Measurements from ENCODE around the gene VIPR1.
"Not testable (repeated sequence)": the region's sequence is repeated elsewhere in the genome, so short reads cannot be mapped to it uniquely, and the experiment has no call there.

VIPR1 gene

DNA sequence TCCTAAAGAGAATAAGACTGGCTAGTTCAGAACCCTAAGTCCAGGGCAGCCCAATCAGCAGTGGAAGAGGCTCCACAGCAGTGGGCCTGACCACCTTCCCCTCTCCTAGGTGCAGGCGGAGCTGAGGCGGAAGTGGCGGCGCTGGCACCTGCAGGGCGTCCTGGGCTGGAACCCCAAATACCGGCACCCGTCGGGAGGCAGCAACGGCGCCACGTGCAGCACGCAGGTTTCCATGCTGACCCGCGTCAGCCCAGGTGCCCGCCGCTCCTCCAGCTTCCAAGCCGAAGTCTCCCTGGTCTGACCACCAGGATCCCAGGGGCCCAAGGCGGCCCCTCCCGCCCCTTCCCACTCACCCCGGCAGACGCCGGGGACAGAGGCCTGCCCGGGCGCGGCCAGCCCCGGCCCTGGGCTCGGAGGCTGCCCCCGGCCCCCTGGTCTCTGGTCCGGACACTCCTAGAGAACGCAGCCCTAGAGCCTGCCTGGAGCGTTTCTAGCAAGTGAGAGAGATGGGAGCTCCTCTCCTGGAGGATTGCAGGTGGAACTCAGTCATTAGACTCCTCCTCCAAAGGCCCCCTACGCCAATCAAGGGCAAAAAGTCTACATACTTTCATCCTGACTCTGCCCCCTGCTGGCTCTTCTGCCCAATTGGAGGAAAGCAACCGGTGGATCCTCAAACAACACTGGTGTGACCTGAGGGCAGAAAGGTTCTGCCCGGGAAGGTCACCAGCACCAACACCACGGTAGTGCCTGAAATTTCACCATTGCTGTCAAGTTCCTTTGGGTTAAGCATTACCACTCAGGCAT lies 33.7 kb downstream of the VIPR1 start:
- no peak for DNase-seq (ENCODE audit: low read depth)

DNA sequence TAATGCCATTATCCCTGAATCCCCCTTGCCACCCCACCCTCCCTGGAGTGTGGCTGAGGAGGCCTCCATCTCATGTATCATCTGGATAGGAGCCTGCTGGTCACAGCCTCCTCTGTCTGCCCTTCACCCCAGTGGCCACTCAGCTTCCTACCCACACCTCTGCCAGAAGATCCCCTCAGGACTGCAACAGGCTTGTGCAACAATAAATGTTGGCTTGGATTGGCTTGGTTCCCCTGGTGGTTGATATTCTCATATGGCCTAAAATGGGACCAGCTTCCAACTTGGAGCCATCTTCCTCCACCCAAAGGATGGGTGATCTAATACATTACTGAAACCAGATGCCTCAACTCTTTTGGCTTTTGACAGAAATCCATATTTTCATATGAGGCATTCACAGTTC lies 34.9 kb downstream of the VIPR1 start:
- DNase-seq (ENCODE audit: low read depth), result no peak

DNA sequence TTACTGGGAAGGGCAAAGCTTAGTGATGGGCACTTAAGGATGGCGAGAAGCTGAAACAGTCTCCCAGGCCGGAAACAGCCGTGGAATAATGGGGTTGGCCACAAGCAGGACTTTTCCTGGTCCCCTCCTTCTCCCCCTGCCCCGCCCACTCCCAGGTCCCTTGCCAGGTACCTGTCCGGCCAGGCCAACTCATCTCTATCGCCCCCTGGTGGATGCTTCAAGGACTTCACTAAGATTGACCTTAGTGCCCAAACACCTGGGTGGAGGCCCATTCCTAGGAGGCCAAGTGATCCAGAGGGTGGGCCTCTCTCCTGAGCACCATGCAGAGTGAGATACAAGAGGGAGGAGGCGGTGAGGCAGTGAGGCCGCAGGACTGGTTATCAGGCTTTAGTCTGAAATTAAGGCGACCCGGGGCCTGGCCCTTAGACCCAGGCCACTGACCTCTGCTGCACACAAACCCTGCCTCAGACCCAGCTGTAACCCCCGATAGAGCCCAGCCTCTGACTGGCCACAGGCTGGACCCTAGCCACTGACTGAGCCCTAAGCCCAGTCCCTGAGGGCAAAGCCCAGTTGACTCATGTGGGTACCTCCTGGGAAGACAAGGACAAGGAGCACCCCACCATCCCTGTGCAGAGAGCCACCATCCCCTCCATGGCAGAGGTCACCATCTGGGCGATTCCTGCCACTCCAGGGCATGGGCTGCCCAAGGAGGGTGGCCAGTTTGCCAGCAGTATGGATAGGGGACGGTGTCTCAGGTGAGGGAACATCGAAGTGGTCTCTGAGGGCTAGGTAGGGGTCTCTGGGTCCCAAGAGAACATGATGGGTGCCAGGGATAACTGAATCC lies 37.6 kb downstream of the VIPR1 start:
- DNase-seq (ENCODE audit: low read depth), result peak; percentile 37

DNA sequence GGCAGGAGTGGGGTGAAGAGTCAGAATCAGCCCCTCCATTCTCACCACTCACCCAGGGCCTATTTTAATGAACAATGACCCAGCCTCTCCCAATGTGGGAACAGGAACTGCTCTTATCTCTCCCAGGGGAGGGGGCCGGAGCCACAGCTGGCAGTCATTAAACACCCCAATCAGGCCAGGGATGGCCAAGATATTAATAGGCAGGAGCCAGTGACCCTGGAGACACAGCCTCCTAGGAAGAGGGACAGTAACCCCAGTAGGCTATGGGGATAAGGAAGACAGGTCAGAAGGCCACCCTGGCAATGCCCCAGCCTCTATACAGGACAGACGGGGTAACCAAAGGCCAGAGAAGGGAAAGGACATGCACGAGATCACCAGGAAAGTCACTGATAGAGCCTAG lies 38.6 kb downstream of the VIPR1 start:
- DNase-seq (ENCODE audit: low read depth), result no peak

DNA sequence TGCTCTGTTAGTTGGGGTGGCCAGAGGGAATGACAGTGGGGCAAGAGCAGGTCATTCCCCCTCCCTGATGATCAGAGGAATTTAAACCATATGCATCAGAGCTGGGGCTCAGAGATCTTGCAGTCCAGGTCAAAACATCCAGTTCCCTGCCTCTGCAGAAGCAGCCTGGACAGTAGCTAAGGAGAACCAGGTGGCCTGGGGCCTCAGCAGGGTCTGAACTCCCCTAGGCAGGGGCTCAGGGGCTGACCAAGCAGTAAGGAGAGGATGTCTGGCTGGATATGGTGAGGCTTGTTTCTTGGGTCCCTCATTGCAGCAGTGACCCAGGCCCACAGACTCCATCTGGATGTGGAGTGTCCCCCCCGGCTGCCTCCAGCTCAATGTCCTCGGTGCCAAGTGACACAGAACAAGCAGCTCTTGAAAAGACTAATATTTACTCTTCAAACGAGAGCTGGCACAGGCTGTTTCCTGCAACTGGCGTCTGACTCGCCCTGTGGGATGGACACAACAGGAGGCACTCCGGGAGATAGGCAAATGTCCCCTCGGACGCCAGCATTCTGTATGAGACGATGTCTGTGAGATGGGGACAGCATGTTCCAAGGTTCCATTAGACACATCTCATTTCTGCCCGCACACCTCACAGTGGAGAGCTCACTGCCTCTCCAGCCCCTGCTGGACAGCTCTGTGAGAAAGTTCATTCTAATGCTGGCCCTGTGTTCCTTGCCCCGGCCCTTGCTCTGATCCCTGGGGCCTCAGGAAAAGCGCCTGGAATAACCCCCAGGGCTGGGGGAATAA lies 42.2 kb downstream of the VIPR1 start:
- no peak for DNase-seq (ENCODE audit: low read depth)

DNA sequence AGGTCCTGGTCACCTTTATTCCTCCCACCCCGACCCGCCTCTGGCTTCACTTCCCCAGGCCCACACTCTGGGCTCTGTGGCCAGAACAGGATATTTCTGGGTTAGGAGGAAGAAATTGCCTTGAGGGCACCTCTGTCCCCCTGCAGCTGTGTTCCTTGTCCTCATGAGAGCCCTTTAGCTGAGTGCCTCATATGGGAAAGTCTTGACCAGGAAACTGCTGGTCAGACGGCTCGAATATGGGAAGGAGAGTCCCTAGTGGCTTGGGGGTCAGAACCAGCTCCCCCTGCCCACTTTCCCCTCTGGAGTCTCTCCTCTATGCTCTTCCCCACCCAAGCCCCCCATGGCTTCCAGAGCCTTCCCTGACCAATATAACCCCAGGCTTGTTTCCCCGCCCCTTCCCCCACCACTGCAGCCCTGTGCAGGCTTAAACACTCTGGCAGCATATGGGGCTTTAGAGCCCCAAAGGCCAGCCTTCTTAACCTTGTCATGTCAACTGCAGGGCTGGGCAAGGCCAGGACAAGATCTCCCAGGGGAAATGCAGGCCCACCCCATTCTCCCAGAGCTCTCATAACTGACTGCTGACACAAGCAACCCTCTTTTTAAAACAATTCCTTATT lies 42.9 kb downstream of the VIPR1 start:
- no peak for DNase-seq (ENCODE audit: low read depth)

DNA sequence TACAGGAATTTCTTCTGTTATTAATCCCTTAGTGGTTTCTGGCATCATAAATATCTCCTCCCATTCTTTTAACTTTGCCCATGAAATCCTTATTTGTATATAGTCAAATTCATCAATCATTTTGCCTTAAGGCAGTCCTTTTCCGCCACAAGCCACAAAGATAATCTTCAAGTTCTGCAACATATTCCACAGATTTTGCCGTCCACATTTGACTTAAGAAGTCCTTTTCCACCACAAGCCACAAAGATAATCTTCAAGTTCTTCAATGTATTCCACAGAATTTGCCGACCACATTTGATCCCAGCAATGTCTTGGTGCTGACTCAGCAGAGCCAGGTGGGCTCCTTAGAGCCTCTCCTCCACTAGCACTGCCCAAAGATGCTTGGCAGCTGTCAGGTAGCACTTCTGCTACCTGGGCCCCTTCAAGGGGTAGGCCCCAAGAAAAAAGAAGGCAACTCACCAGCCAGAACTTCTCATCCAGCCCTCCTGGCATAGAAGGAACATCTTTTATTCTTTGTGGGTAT lies 44.3 kb downstream of the VIPR1 start:
- DNase-seq (ENCODE audit: low read depth), result no peak

DNA sequence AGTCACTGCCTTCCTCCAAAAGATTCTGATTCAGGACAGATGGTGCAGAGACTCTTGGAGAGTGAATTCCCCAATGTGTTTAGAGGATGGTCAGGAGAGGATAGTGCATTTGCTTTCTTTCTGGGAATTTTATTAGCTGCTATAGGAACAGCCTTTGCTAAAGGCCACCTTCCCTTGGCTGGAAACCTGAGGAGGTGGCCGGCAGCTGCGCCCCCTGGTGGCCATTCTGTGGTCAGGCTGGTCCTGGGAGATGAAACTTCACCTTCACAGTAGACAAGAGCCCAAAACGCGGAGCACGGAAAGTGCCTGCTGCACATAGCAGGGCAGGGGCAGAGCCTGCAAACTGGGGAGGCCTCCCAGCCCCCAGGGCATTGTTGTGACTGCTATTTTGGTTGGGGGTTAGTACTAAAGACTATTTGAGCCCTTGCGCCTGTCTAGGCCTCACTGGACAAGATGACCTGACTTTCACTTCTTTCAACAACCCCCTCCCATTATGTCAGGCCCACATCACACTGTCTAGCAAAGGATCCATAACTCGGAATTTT lies 45.0 kb downstream of the VIPR1 start:
- DNase-seq (ENCODE audit: low read depth), result peak; percentile 42

DNA sequence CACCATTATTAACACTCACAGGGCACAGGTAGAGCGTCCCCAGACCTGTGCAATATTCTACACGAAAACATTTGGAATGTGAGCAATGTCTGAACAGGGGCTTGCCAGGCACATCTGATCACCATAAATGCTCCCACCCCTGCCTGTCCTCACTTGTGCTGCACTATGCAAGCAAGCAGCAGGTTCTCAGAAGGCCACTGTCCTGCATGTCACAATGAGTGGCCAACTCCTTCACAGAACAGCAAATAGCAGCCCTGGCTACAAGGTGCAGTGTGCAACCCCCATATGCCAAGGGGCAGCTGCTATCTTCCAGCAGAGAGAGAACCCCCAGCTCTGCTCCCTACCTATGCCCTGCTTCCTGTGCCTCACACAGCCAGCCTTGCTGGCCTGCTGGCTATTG lies 46.7 kb downstream of the VIPR1 start:
- DNase-seq (ENCODE audit: low read depth), result no peak

DNA sequence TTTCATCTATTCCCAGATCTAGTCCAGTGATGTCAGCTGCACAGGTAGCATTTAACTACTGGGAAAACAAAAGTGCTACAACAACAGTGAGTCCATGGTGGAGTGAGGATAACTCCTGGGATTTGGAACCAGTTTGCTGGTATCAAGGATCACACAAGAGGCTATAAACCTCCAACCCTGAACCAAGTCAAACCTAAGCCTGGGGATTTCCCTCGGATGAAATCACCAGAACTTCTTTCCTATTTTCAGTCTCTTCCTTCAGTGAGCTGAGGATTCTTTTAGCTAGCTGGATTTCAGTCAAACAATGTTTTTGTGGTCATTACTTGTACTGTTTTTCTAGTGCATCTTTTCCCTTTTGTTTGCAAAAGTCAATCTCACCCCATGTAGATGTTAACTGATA lies 47.8 kb downstream of the VIPR1 start:
- no peak for DNase-seq (ENCODE audit: low read depth)

DNA sequence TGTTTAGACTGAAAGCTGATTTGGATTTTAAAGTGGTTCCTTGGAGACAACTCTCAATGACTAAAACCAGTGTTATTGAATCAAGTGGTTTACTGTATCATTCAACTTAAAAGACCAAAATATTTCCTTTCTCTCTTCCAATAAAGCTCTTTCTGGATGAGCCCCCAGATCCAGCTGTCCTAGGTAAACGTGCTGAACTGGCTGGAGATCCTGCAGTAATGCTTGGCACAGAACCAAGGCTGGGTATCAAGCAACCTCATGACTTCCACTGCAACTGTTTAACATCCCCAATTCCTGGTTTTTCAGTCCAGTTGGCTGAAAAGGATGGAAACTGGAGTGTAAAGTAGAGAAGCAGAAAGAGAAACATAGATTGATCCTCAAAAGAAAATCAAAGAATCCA lies 50.4 kb downstream of the VIPR1 start:
- no peak for DNase-seq (ENCODE audit: low read depth)

DNA sequence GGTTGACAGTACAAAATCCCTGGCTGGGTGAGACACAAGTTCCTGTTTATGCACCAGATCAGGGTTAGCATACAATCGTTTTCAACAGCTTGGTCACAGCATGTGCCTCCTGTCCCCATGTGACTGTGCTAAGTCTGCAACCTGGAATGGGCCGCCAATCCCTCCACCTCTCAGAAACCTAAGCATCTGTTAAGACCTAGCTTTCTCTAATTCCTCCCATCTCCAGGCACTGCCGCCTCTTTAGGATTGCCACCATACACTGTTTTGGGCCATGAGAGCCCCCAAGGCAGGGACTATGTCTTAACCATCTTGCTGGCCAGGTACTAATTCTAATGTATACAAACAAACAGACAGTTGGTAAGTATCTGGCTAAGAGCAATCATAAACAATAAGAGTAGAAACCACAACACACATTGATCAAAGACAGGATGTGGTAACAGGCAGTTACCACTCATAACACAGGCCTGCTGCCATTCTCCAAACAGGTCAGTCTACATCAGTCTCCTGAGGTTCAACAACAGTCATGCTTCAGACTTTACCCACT lies 53.7 kb downstream of the VIPR1 start:
- no peak for DNase-seq (ENCODE audit: low read depth)

DNA sequence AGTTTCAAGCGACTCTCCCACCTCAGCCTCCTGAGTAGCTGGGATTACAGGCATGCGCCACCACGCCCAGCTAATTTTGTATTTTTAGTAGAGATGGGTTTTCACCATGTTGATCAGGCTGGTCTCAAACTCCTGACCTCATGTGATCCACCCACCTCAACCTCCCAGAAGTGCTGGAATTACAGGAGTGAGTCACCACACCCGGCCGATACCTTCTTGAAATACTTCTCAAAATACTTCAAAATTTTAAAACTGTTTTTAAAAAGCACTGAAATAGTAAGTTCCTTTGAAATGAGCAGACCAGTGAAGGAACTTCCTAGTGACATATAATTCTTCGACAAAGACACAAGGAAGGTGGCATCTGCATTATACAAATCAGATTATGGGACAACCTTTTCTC lies 54.4 kb downstream of the VIPR1 start:
- not testable (repeated sequence) for DNase-seq (ENCODE audit: low read depth)

DNA sequence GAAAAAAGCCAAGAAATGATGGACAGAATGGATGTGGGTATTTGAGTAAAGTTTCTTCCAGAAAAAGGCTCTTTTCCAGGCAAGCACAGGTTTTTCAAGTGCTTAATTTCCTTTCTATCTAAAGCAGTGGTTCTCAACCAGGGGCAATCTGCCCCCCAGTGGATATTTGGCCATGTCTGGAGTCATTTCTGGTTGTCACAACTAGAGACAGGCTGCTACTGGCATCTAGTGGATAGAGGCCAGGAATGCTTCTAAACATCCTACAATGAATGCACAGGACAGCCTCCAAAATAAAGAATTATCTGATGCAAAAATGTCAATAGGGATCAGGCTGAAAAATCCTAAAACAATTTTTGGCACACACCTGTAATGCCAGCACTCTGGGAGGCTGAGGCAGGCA lies 55.4 kb downstream of the VIPR1 start:
- DNase-seq (ENCODE audit: low read depth), result no peak

DNA sequence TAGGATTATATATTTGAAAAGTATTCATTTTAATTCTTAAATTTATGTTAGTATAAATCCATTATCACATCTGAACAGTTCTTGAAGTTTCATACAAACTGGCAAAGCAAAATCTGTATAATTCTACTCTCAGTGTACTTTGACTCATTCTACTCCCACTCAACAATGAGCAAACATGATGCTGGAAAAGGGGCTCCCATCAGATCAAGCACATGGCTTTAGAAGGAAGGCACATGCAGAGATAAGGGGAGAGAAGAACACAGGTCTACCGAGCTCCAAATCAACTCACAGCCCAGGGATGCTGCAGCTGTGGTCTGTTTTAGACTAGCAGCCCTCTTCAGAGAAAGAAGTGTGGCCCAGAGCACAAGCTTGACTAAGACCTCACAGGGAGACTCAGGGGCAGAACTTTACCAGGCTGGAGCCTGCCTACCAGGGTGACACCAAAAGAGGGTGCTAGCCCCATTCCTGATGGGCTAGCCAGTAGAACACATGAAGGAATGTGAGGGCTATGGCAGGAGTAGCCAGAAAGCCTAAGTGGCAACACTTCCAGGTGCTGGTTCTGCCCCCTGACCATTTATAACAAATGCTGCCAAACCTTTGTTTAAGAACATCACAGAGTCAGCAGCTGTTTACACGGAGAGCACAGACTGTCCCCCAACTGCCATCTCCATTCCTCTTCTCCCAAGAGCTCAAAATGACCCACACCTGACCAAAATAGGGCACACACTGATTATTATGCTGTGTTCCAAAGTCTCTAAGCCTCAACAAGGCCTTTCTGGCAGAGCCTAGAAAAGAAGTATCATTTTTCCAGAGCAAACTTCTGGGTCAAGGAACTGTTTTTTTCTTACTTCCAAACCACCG lies 59.8 kb downstream of the VIPR1 start:
- no peak for DNase-seq (ENCODE audit: low read depth)

DNA sequence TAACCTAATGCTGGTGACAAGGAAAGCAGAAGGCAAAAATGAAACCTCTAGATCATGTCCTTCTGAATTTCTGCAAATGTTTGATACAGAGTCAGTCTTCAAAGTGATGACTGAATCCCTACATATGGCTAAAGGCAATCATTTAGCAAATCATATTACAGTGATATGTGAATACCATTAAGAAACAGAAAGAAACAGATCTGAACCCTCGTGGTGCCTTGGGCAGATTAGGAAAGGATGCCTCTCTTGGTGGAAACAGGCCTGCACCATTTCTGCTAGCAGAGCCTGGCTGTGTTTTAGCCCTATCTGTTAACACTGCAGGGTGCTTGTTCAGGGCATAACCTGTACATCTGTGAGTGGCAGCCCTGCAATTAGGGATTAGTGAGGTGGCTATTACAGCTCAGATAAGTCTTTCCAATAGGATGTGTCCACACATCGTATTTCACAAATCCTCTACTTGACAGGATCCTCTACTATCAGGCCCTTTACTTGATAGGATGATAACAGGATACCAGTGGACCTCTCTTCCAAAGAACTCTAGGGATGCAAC lies 67.2 kb downstream of the VIPR1 start:
- DNase-seq (ENCODE audit: low read depth), result no peak

DNA sequence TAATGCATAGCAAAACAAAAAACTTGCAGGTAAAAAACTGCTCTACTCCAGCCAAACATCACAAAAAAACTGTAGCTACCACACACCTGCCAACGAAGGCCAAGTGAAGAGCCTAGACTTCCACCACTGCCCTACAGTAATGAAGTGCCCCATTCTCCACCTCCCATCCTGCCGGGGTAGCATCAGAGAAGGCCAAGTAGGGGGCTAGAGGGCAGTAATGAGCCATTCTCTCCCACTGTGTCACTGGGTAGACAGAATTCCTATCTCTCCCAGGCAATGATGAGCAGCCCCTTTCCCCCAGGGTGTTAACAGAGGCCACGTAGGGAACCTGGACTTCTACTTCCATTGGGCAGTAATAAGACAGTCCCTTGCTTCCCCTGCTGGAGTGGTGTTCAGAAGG lies 69.8 kb downstream of the VIPR1 start:
- no peak for DNase-seq (ENCODE audit: low read depth)

DNA sequence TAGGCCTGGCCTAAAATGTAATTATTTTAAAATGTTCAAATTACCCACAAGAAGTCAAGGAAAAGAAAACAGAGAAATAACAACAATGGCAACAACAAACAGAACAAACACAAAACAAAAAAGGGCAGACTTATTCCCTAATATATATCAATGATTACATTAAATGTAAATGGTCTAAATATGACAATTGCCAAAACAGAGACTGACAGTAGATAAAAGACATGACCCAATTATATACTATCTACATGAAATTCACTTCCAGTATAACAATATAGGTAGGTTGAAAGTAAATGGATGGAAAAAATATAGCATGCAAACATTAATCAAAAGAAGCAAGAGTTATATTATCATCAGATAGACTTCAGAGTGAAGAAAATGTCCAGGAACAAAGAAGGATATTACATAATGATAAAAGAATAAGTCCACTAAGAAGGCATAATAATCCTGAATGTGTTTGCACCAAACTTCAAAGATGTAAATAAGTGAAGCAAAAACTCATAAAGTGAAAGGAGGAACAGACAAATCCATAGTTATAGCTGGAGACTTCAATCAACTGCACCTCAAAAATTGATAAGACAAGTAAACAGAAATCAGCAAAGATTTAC lies 72.8 kb downstream of the VIPR1 start:
- DNase-seq (ENCODE audit: low read depth), result no peak

DNA sequence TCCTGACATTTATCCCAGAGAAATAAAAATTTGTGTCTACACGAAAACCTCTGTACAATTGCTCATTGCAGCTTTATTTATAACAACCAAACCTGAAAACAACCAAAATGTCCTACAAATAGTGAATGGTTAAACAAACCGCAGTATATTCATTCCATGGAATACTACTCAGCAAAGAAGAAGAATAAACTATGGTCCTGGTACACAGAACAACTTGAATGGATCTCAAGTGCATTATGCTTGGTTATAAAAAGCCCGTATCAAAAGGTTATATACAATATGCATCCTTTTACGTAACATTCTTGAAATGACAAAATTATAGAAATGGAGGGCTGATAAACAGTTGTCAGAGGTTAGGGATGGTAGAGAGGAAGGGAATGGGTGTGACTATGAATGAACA lies 75.6 kb downstream of the VIPR1 start:
- no peak for DNase-seq (ENCODE audit: low read depth)

DNA sequence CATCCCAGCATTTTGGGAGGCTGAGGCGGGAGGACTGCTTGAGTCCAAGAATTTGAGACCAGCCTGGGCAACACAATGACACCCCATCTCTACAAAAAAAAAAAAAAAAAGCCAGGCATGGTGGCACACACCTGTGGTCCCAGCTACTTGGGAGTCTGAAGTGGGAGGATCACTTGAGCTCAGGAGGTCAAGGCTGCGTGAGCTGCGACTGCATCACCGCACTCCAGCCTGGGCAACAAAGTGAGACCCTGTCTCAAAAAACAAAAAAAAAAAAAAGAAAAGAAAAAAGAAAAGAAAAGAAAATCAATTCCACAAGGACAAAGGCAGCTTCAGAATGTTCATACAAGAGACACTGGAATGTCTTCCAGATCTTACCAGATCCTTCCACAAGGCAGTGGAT lies 76.9 kb downstream of the VIPR1 start:
- DNase-seq (ENCODE audit: low read depth), result not testable (repeated sequence)
